Posterior cingulate gyrus (tissue), 11 donors: ENCODE measurements around the gene ACBD6.
"Not testable (repeated sequence)": the region's sequence is repeated elsewhere in the genome, so short reads cannot be mapped to it uniquely, and the experiment has no call there.

Source experiments
- DNase-seq, 10 donors: peaks; one replicate each; pipeline versions ENCODE4 v3.0.0 to v3.0.0-alpha.2; 2020 to 2021; ENCODE audit warnings: mixed read lengths in 3 of 10
- intact Hi-C: fragments of 100-400 bp; cut with DNase I; formaldehyde crosslinking; loops from one replicate; pipeline ENCODE4 v1.15.1; 2023

The ACBD6 gene

GRCh38 chr1:180500689-180501088 is 1.7 kb downstream of the ACBD6 start:
- intact Hi-C loops: no loop called here
- no peak for DNase-seq

- intact Hi-C loops: no loop called here
- DNase-seq: no peak
Observed at GRCh38 chr1:180498594-180498993, 3.8 kb downstream of the ACBD6 start.

GRCh38 chr1:180497826-180498225 is 4.6 kb downstream of the ACBD6 start:
- DNase-seq: no peak
- intact Hi-C loops: no loop called here

- DNase-seq: no peak
- intact Hi-C loops: no loop called here
Observed at GRCh38 chr1:180494370-180494769, 8.0 kb downstream of the ACBD6 start.

- no peak for DNase-seq
- intact Hi-C loops: no loop called here
Observed at GRCh38 chr1:180489976-180490375, 12.4 kb downstream of the ACBD6 start.

- intact Hi-C loops: no loop called here
- DNase-seq: no peak
Observed at GRCh38 chr1:180489313-180489712, 13.1 kb downstream of the ACBD6 start.

- intact Hi-C loops: no loop called here
Observed at GRCh38 chr1:180488661-180489060, 13.7 kb downstream of the ACBD6 start.

GRCh38 chr1:180486092-180486491 is 16.3 kb downstream of the ACBD6 start:
- no peak for DNase-seq
- intact Hi-C loops: no loop called here

More at GRCh38 chr1:180488661-180489060, 13.7 kb downstream of the ACBD6 start:
- no peak for DNase-seq

- intact Hi-C loops: loop anchor here (5.0 kb wide), 2 partner anchors 232 to 297 kb away; no protein-coding TSS in a partner anchor
- DNase-seq: no peak
Observed at GRCh38 chr1:180484490-180484889, 17.9 kb downstream of the ACBD6 start.

GRCh38 chr1:180482425-180483275 is 19.7 kb downstream of the ACBD6 start:
- intact Hi-C loops: loop anchor here (5.0 kb wide), 2 partner anchors 230 to 295 kb away; no protein-coding TSS in a partner anchor
- DNase-seq: no peak

GRCh38 chr1:180470031-180470430 is 32.3 kb downstream of the ACBD6 start:
- no peak for DNase-seq
- intact Hi-C loops: no loop called here

- intact Hi-C loops: no loop called here
- DNase-seq: no peak
Observed at GRCh38 chr1:180468311-180468710, 34.1 kb downstream of the ACBD6 start.

- no peak for DNase-seq
- intact Hi-C loops: no loop called here
Observed at GRCh38 chr1:180462102-180462501, 40.3 kb downstream of the ACBD6 start.

- intact Hi-C loops: not testable (repeated sequence)
Observed at GRCh38 chr1:180461682-180462081, 40.7 kb downstream of the ACBD6 start.

GRCh38 chr1:180458807-180459206 is 43.6 kb downstream of the ACBD6 start:
- DNase-seq: no peak
- intact Hi-C loops: no loop called here

More at GRCh38 chr1:180461682-180462081, 40.7 kb downstream of the ACBD6 start:
- not testable (repeated sequence) for DNase-seq

GRCh38 chr1:180456191-180456590 is 46.2 kb downstream of the ACBD6 start:
- DNase-seq: no peak
- intact Hi-C loops: no loop called here

- intact Hi-C loops: no loop called here
- no peak for DNase-seq
Observed at GRCh38 chr1:180451504-180451903, 50.9 kb downstream of the ACBD6 start.

GRCh38 chr1:180444522-180444921 is 57.9 kb downstream of the ACBD6 start:
- intact Hi-C loops: no loop called here
- DNase-seq: no peak

GRCh38 chr1:180440335-180440734 is 62.0 kb downstream of the ACBD6 start:
- intact Hi-C loops: no loop called here
- DNase-seq: no peak

GRCh38 chr1:180435566-180435965 is 66.8 kb downstream of the ACBD6 start:
- no peak for DNase-seq
- intact Hi-C loops: no loop called here

- no peak for DNase-seq
- intact Hi-C loops: no loop called here
Observed at GRCh38 chr1:180433873-180434272, 68.5 kb downstream of the ACBD6 start.

GRCh38 chr1:180431683-180432082 is 70.7 kb downstream of the ACBD6 start:
- no peak for DNase-seq
- intact Hi-C loops: no loop called here
